VCaP (cell line): ENCODE measurements around the gene GDF9.
A peak's percentile ranks its signal among the peaks of the same experiment; 100 is the strongest.

Source experiments
- H3K27ac ChIP-seq: fragments of 450-650 bp; 2 replicates; pipeline ENCODE4 v1.5.1; 2017
- CTCF ChIP-seq: fragments of 450-650 bp; conservative IDR thresholded peaks from 2 replicates; pipeline ENCODE4 v1.5.1; 2017; ENCODE audit warnings: mild to moderate bottlenecking, moderate library complexity

GDF9 gene

GRCh38 chr5:132836852-132837251 lies 29.4 kb downstream of the GDF9 start:
- peak overlapping the region; percentile 98 for H3K27ac ChIP-seq

GRCh38 chr5:132834057-132834456 lies 32.2 kb downstream of the GDF9 start:
- H3K27ac ChIP-seq, result no peak overlapping the region
- no peak for TF ChIP-seq CTCF

More at GRCh38 chr5:132836852-132837251, 29.4 kb downstream of the GDF9 start:
- TF ChIP-seq CTCF, result no peak

- H3K27ac ChIP-seq, result peak overlapping the region; percentile 93; the same call in 1 of the 2 replicates
- no peak for TF ChIP-seq CTCF
Measured at GRCh38 chr5:132832612-132833011, 33.7 kb downstream of the GDF9 start.

- peak overlapping the region; percentile 93 for H3K27ac ChIP-seq
- TF ChIP-seq CTCF, result no peak
Measured at GRCh38 chr5:132831095-132831860, 35.0 kb downstream of the GDF9 start.

GRCh38 chr5:132830436-132831094 lies 35.7 kb downstream of the GDF9 start, which contains the start of gene SHROOM1:
Gene SHROOM1 (minus strand): TSS chr5:132830647. CDS start chr5:132826140, 4,507 bp downstream.
- H3K27ac ChIP-seq, result peak within 1 kb of the TSS; percentile 93

GRCh38 chr5:132829742-132830435 lies 36.4 kb downstream of the GDF9 start:
- TF ChIP-seq CTCF, result peak; percentile 92
- peak overlapping the region; percentile 93 for H3K27ac ChIP-seq

More at GRCh38 chr5:132830436-132831094, 35.7 kb downstream of the GDF9 start, which contains the start of gene SHROOM1:
- TF ChIP-seq CTCF, result no peak
